GM12878 (cell line): ENCODE results near the gene NOC2L. TPM values are rescaled to one million over a fixed set of nuclear protein-coding genes. Genes with fewer than 3 reads are reported as not detected.
"Not testable (repeated sequence)": the region's sequence is repeated elsewhere in the genome, so short reads cannot be mapped to it uniquely, and the experiment has no call there.

ENCODE experiments used
- ATAC-seq: fragments of 200-7000 bp; cut with Tn5 transposase; 3 replicates; pipeline ENCODE4 v1.9.1; 2020; ENCODE audit warnings: mild to moderate bottlenecking, moderate library complexity
- BruUV-seq: library from RNA; stranded (reverse); fragments of 400-500 nt; replicated peaks from 2 replicates; lab custom pipeline; 2021; lab: Mats Ljungman, UMichigan
- CTCF ChIA-PET: fragments of 300-600 bp; sonication (Branson Sonifier 250); formaldehyde crosslinking; extraction: SDS; loops from one replicate; lab custom pipeline; 2021; ENCODE audit warnings: inconsistent platforms; lab: Yijun Ruan, JAX
- POLR2A ChIA-PET: fragments of 350-600 bp; formaldehyde crosslinking; extraction: SDS; loops from one replicate; lab custom pipeline; 2021; ENCODE audit warnings: inconsistent platforms; lab: Charles Lee
- RAD21 ChIA-PET: fragments of 300-600 bp; sonication (Branson Sonifier 250); formaldehyde crosslinking; loops from one replicate; lab custom pipeline; 2023; ENCODE audit warnings: antibody characterized with exemption; ENCODE audit not compliant: unreplicated experiment; lab: Charles Lee
- SMC1A ChIA-PET: fragments of 300-600 bp; sonication (Branson Sonifier 250); formaldehyde crosslinking; loops from one replicate; lab custom pipeline; 2023; ENCODE audit not compliant: unreplicated experiment, uncharacterized antibody; lab: Charles Lee
- DNase-seq: peaks from one replicate; pipeline ENCODE4 v3.0.0-alpha.2; 2011; ENCODE audit warnings: low read depth, low spot score
- FAIRE-seq: peaks from 3 replicates; lab custom pipeline; 2011; peaks lifted over from hg19 to GRCh38; lab: Jason Lieb, UNC
- H2AFZ ChIP-seq: 2 replicates; pipeline ENCODE4 v1.6.0; 2011; ENCODE audit warnings: low read depth, low read length, control low read depth; ENCODE audit not compliant: control insufficient read depth
- H3K27ac ChIP-seq: 2 replicates; pipeline ENCODE4 v1.5.1; 2011; ENCODE audit warnings: control low read depth; ENCODE audit not compliant: control insufficient read depth, insufficient read depth
- H3K27me3 ChIP-seq, 2 experiments: replicated peaks in 1 of 2; 2 replicates each; pipeline versions ENCODE4 v1.6.0 to v1.6.1; 2011; ENCODE audit warnings: low read length in 1 of 2; ENCODE audit not compliant: control insufficient read depth in 2 of 2, insufficient read depth in 2 of 2
- H3K36me3 ChIP-seq, 2 experiments: 2 replicates each; pipeline ENCODE4 v1.5.1; 2011; ENCODE audit warnings: low read length in 1 of 2; ENCODE audit not compliant: control insufficient read depth in 2 of 2, insufficient read depth in 2 of 2
- H3K4me1 ChIP-seq: 2 replicates; pipeline ENCODE4 v1.6.1; 2011; ENCODE audit warnings: mild to moderate bottlenecking, low read length, moderate library complexity, mixed read lengths; ENCODE audit not compliant: control insufficient read depth, insufficient read depth
- H3K4me2 ChIP-seq: 2 replicates; pipeline ENCODE4 v1.6.0; 2011; ENCODE audit warnings: control low read depth; ENCODE audit not compliant: control insufficient read depth, insufficient read depth
- H3K4me3 ChIP-seq: fragments of 200-600 bp; sonication (generic); 2 replicates; pipeline ENCODE4 v1.5.1; 2016
- H3K79me2 ChIP-seq: 2 replicates; pipeline ENCODE4 v1.6.0; 2011; ENCODE audit warnings: low read length; ENCODE audit not compliant: control insufficient read depth, insufficient read depth
- H3K9ac ChIP-seq: 2 replicates; pipeline ENCODE4 v1.8.0; 2011; ENCODE audit warnings: low read length, control low read depth, mixed read lengths; ENCODE audit not compliant: control insufficient read depth, insufficient read depth
- H3K9me3 ChIP-seq: replicated peaks from 3 replicates; pipeline ENCODE4 v1.5.1; 2011; ENCODE audit warnings: mild to moderate bottlenecking, low read length; ENCODE audit not compliant: control insufficient read depth, insufficient read depth
- H4K20me1 ChIP-seq: 2 replicates; pipeline ENCODE4 v1.6.0; 2011; ENCODE audit not compliant: control insufficient read depth, insufficient read depth
- CBFB ChIP-seq: IDR thresholded peaks from 2 replicates; pipeline ENCODE4 v1.6.1; 2016; ENCODE audit warnings: antibody characterized with exemption, low read depth
- KDM1A ChIP-seq: fragments of 200-600 bp; sonication (generic); IDR thresholded peaks from 2 replicates; pipeline ENCODE4 v1.6.1; 2016; ENCODE audit warnings: borderline replicate concordance
- NFXL1 ChIP-seq: fragments of 450-650 bp; IDR thresholded peaks from 2 replicates; pipeline ENCODE4 v1.6.1; 2017; ENCODE audit warnings: antibody characterized with exemption, mild to moderate bottlenecking, borderline replicate concordance
- STAT1 ChIP-seq: fragments of 450-650 bp; conservative IDR thresholded peaks from 2 replicates; pipeline ENCODE4 v1.6.1; 2014; ENCODE audit warnings: antibody characterized with exemption, mild to moderate bottlenecking
- WGBS: methylation state at CpG from one replicate; pipeline ENCODE4 v1.1.6; 2016; ENCODE audit warnings: low lambda C conversion rate; ENCODE audit not compliant: insufficient replicate concordance, insufficient coverage; ENCODE audit errors: missing lambda C conversion rate; 5-methylcytosine and 5-hydroxymethylcytosine counted together
- in situ Hi-C: fragments of 300-500 bp; cut with MboI; formaldehyde crosslinking; loops from 9 replicates; pipeline ENCODE4 v1.14.3; 2018; ENCODE audit warnings: mixed read lengths
- intact Hi-C: fragments of 100-400 bp; cut with micrococcal nuclease; formaldehyde crosslinking; loops from one replicate; pipeline ENCODE4 v1.14.2; 2022; ENCODE audit not compliant: unreplicated experiment
- polyA plus RNA-seq, 11 experiments: library from polyadenylated mRNA; depleted of rRNA in 4 of 11; unstranded in 6 of 11; stranded (reverse) in 5 of 11; fragments of >200 nt; fragmentation: Nextera tagmentation in 4 of 11; fragmentation: Illumina TruSeq in 1 of 11; extraction: Ambion mirVana in 4 of 11; extraction: Trizol in 1 of 11; gene quantifications; 1 replicate in 1 of 11; 2 replicates in 10 of 11; pipeline versions ENCODE4 v1.2.1 to v1.2.3, GENCODE V29; 2011 to 2016; ENCODE audit warnings: inconsistent platforms in 2 of 11, missing spikeins in 2 of 11, low read depth in 1 of 11
- total RNA-seq, 4 experiments: library from RNA; depleted of rRNA in 3 of 4; stranded (reverse); fragments of >200 nt in 3 of 4; fragmentation: Illumina TruSeq in 1 of 4; extraction: Trizol in 1 of 4; gene quantifications; 2 replicates each; pipeline versions ENCODE4 v1.2.1 to v1.2.3, GENCODE V29; 2013 to 2021
- TF ChIP-seq, protein P1 (sequence below): fragments of 450-650 bp; IDR thresholded peaks from 2 replicates; pipeline ENCODE4 v1.6.1; 2017; ENCODE audit warnings: borderline replicate concordance
- TF ChIP-seq, protein P2 (sequence below): fragments of 450-650 bp; IDR thresholded peaks from 2 replicates; pipeline ENCODE4 v1.6.1; 2017; ENCODE audit warnings: mild to moderate bottlenecking, moderate library complexity
- TF ChIP-seq, protein P3 (sequence below), 3 experiments: IDR thresholded peaks in 2 of 3; conservative IDR thresholded peaks in 1 of 3; 2 replicates each; pipeline ENCODE4 v1.5.1; 2011; ENCODE audit warnings: low read depth in 3 of 3, low read length in 3 of 3, mild to moderate bottlenecking in 3 of 3, control low read depth in 2 of 3, moderate library complexity in 2 of 3, inconsistent platforms in 1 of 3, mixed read lengths in 1 of 3; ENCODE audit not compliant: control insufficient read depth in 2 of 3, insufficient read depth in 1 of 3; ENCODE audit errors: extremely low read depth in 1 of 3

NOC2L gene
- total and polyA plus RNA-seq, 10 of the 15 experiments (the other 5 are each of a cell fraction or from before 2014, with no cell fraction given): 1.3 to 171 (median 64.3) TPM

DNA sequence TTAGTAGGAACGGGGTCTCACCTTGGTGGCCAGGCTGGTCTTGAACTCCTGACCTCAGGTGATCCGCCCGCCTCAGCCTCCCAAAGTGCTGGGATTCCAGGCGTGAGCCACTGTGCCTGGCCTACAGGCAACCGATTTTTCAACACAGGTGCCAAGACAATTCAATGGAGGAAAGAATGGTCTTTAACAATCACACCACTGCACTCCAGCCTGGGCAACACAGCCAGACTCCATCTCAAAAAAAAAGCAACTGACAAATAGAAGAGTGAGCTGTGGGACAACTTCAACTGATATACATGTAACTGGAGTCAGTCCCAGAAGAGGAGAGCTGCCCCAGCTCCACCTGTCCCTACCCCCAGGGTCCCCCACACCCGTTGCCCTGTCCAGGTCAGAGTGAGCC, 35.5 kb upstream of the NOC2L start:
- H3K9me3 ChIP-seq, H3K36me3 ChIP-seq, H2AFZ ChIP-seq, ATAC-seq, H3K4me2 ChIP-seq, H3K4me3 ChIP-seq, DNase-seq, in situ Hi-C loops, FAIRE-seq, H3K79me2 ChIP-seq, H3K9ac ChIP-seq, H3K27ac ChIP-seq, intact Hi-C loops, SMC1A ChIA-PET, BruUV-seq, H4K20me1 ChIP-seq: not testable (repeated sequence)
- ChIA-PET POLR2A (interaction anchor here (1.0 kb wide), 1 partner anchor 25 kb away, joined by 3 read pairs; no protein-coding TSS in a partner anchor), CTCF (interaction anchor here (1.2 to 4.7 kb wide), 3 partner anchors 8 to 65 kb away, joined by 3 to 34 read pairs (median 27); no protein-coding TSS in a partner anchor), RAD21 (interaction anchor here (1.6 kb wide), 1 partner anchor 10 kb away, joined by 6 read pairs; no protein-coding TSS in a partner anchor)
- WGBS: 48% methylated on average over 6 of the region's 6 CpGs
- Histone ChIP-seq H3K4me1 (peaks cover 20% of the 10 kb centered on the region), H3K27me3 (peaks cover 0 to 11% of the 10 kb centered on the region in 2 experiments; a peak in 2 of 4 replicates)

DNA sequence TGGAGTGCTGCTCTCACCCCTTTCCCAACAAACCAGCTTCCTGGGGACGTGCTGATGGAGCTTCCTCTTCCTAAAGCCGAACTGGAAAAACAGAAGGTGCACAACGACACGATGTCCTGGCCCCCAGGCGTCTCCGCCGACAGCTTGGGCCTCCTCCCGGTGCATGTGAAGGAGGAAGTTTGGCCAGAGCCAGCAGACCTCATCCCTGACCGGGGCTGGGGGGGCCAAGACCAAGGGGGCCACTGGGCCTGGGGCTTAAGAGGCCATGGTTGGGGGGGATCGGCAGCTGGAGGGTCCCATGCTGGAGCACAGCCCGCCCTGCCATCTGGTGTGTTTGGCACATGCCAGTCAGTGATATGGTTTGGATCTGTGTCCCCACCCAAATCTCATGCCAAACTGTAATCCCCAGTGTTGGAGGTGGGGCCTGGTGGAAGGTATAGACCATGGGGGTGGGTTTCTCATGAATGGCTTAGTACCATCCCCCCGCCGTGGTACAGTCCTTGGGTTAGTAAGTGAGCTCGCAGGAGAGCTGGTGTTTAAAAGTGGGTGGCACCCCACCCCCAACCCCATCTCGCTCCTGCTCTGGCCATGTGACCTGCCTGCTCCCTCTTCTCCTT, 34.4 kb upstream of the NOC2L start:
- BruUV-seq: no TSS peak
- in situ Hi-C loops: no loop called here
- Histone ChIP-seq H3K4me1 (peaks cover 20% of the 10 kb centered on the region), H3K27me3 (peaks cover 0 to 6% of the 10 kb centered on the region in 2 experiments; a peak in 1 of 4 replicates), H3K9me3 (peaks cover 3% of the 10 kb centered on the region; the same call in 2 of the 3 replicates), H3K9ac (no peak overlapping the region), H3K27ac (no peak overlapping the region), H4K20me1 (no peaks in the 10 kb centered on the region), H2AFZ (no peak overlapping the region), H3K4me2 (no peak overlapping the region), H3K36me3 (no peaks in the 10 kb centered on the region), H3K4me3 (no peak overlapping the region), H3K79me2 (no peaks in the 10 kb centered on the region)
- DNase-seq: no peak
- ATAC-seq: no peak
- intact Hi-C loops: no loop called here
- SMC1A ChIA-PET: interaction anchor here (2.2 kb wide), 1 partner anchor 8 kb away, joined by 8 read pairs; no protein-coding TSS in a partner anchor
- no peak for FAIRE-seq
- WGBS: 83% methylated on average over 15 of the region's 15 CpGs
- RAD21 ChIA-PET: interaction anchor here (1.5 to 1.6 kb wide), 2 partner anchors 8 to 9 kb away, joined by 3 to 6 read pairs; no protein-coding TSS in a partner anchor
- POLR2A ChIA-PET: interaction anchor here (0.7 to 2.4 kb wide), 3 partner anchors 8 to 170 kb away, joined by 3 to 11 read pairs (median 10); partner anchors contain the start of gene ISG15
- CTCF ChIA-PET: interaction anchor here (1.0 to 4.7 kb wide), 5 partner anchors 9 to 66 kb away, joined by 3 to 34 read pairs (median 6); no protein-coding TSS in a partner anchor
- TF ChIP-seq CBFB (no peak), KDM1A (no peak), NFXL1 (no peak), STAT1 (no peak)
- TF ChIP-seq, protein P1, sequence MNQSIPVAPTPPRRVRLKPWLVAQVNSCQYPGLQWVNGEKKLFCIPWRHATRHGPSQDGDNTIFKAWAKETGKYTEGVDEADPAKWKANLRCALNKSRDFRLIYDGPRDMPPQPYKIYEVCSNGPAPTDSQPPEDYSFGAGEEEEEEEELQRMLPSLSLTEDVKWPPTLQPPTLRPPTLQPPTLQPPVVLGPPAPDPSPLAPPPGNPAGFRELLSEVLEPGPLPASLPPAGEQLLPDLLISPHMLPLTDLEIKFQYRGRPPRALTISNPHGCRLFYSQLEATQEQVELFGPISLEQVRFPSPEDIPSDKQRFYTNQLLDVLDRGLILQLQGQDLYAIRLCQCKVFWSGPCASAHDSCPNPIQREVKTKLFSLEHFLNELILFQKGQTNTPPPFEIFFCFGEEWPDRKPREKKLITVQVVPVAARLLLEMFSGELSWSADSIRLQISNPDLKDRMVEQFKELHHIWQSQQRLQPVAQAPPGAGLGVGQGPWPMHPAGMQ: no peak
- TF ChIP-seq, protein P2, sequence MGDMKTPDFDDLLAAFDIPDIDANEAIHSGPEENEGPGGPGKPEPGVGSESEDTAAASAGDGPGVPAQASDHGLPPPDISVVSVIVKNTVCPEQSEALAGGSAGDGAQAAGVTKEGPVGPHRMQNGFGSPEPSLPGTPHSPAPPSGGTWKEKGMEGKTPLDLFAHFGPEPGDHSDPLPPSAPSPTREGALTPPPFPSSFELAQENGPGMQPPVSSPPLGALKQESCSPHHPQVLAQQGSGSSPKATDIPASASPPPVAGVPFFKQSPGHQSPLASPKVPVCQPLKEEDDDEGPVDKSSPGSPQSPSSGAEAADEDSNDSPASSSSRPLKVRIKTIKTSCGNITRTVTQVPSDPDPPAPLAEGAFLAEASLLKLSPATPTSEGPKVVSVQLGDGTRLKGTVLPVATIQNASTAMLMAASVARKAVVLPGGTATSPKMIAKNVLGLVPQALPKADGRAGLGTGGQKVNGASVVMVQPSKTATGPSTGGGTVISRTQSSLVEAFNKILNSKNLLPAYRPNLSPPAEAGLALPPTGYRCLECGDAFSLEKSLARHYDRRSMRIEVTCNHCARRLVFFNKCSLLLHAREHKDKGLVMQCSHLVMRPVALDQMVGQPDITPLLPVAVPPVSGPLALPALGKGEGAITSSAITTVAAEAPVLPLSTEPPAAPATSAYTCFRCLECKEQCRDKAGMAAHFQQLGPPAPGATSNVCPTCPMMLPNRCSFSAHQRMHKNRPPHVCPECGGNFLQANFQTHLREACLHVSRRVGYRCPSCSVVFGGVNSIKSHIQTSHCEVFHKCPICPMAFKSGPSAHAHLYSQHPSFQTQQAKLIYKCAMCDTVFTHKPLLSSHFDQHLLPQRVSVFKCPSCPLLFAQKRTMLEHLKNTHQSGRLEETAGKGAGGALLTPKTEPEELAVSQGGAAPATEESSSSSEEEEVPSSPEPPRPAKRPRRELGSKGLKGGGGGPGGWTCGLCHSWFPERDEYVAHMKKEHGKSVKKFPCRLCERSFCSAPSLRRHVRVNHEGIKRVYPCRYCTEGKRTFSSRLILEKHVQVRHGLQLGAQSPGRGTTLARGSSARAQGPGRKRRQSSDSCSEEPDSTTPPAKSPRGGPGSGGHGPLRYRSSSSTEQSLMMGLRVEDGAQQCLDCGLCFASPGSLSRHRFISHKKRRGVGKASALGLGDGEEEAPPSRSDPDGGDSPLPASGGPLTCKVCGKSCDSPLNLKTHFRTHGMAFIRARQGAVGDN: no peak
- TF ChIP-seq, protein P3, sequence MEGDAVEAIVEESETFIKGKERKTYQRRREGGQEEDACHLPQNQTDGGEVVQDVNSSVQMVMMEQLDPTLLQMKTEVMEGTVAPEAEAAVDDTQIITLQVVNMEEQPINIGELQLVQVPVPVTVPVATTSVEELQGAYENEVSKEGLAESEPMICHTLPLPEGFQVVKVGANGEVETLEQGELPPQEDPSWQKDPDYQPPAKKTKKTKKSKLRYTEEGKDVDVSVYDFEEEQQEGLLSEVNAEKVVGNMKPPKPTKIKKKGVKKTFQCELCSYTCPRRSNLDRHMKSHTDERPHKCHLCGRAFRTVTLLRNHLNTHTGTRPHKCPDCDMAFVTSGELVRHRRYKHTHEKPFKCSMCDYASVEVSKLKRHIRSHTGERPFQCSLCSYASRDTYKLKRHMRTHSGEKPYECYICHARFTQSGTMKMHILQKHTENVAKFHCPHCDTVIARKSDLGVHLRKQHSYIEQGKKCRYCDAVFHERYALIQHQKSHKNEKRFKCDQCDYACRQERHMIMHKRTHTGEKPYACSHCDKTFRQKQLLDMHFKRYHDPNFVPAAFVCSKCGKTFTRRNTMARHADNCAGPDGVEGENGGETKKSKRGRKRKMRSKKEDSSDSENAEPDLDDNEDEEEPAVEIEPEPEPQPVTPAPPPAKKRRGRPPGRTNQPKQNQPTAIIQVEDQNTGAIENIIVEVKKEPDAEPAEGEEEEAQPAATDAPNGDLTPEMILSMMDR (IDR thresholded peaks at IDR 0.05 in 2 of 3, conservative IDR thresholded peaks at IDR 0.05 in 1 of 3; ENCODE audit: control insufficient read depth in 2 of 3, extremely low read depth in 1 of 3, insufficient read depth in 1 of 3, low read depth in 3 of 3, low read length in 3 of 3): no peak
